Measurements from ENCODE around the gene IL19.

- TF ChIP-seq POLR2A (IDR thresholded peaks at IDR 0.05) (no peak), CTCF (IDR thresholded peaks at IDR 0.05) (no peak)
These were observed 27.7 kb upstream of the IL19 start for GRCh38 chr1:206742719-206743383.

All from uterus (tissue), 2 donors.